GM06990 (cell line): ENCODE results near the gene RHOT1.
"Not testable (repeated sequence)": the region's sequence is repeated elsewhere in the genome, so short reads cannot be mapped to it uniquely, and the experiment has no call there.

Source experiments
- DNase-seq: peaks from one replicate; pipeline ENCODE4 v3.0.0-alpha.2; 2011; ENCODE audit not compliant: insufficient read length; ENCODE audit errors: extremely low read depth
- H3K27me3 ChIP-seq: replicated peaks from 2 replicates; pipeline ENCODE4 v1.6.0; 2011; ENCODE audit warnings: low read length; ENCODE audit not compliant: control insufficient read depth, insufficient read depth
- H3K36me3 ChIP-seq: 2 replicates; pipeline ENCODE4 v1.5.1; 2011; ENCODE audit warnings: low read length; ENCODE audit not compliant: control insufficient read depth, insufficient read depth
- H3K4me3 ChIP-seq: replicated peaks from 2 replicates; pipeline ENCODE4 v1.5.1; 2011; ENCODE audit warnings: low read depth, mild to moderate bottlenecking, control low read depth, low read length
- CTCF ChIP-seq: IDR thresholded peaks from 2 replicates; pipeline ENCODE4 v1.5.1; 2011; ENCODE audit warnings: low read length, control low read depth, mild to moderate bottlenecking, inconsistent platforms; ENCODE audit not compliant: insufficient read depth, poor library complexity, severe bottlenecking

RHOT1 gene

GRCh38 chr17:32258383-32259140, 116.3 kb downstream of the RHOT1 start:
- TF ChIP-seq CTCF: no peak
- Histone ChIP-seq H3K27me3 (peaks cover 3% of the 10 kb centered on the region; the same call in 1 of the 2 replicates), H3K4me3 (no peak overlapping the region), H3K36me3 (no peaks in the 10 kb centered on the region)
- no peak for DNase-seq

- Histone ChIP-seq H3K4me3 (no peak overlapping the region), H3K36me3 (no peaks in the 10 kb centered on the region), H3K27me3 (peaks cover 3% of the 10 kb centered on the region; the same call in 1 of the 2 replicates)
- TF ChIP-seq CTCF: no peak
- DNase-seq: no peak
Observed at GRCh38 chr17:32259586-32259985, 117.3 kb downstream of the RHOT1 start.

GRCh38 chr17:32261417-32261736, 119.1 kb downstream of the RHOT1 start:
- DNase-seq: no peak
- H3K36me3 ChIP-seq: no peaks in the 10 kb centered on the region
- H3K27me3 ChIP-seq: peaks cover 4% of the 10 kb centered on the region; the same call in 1 of the 2 replicates
- H3K4me3 ChIP-seq: no peak overlapping the region
- TF ChIP-seq CTCF: no peak

GRCh38 chr17:32261936-32262510, 119.7 kb downstream of the RHOT1 start:
- no peak overlapping the region for H3K4me3 ChIP-seq
- H3K36me3 ChIP-seq: no peaks in the 10 kb centered on the region
- no peak for DNase-seq
- no peak for TF ChIP-seq CTCF
- H3K27me3 ChIP-seq: peaks cover 4% of the 10 kb centered on the region; the same call in 1 of the 2 replicates

DNA sequence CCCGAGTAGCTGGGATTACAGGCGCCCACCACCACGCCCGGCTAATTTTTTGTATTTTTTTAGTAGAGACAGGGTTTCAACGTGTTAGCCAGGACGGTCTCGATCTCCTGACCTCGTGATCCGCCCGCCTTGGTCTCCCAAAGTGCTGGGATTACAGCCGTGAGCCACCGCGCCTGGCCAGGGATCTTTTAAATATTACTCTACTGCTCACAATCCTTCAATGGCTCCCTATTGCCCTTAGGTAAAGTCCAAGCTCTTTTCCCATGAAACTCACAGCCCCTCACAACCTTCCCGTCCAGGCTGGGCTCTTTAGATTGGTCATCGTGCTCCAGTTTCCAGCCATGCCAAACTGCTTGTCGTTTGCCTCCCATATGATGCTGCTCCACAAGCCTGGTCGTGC, 121.2 kb downstream of the RHOT1 start:
- H3K27me3 ChIP-seq: not testable (repeated sequence)

DNA sequence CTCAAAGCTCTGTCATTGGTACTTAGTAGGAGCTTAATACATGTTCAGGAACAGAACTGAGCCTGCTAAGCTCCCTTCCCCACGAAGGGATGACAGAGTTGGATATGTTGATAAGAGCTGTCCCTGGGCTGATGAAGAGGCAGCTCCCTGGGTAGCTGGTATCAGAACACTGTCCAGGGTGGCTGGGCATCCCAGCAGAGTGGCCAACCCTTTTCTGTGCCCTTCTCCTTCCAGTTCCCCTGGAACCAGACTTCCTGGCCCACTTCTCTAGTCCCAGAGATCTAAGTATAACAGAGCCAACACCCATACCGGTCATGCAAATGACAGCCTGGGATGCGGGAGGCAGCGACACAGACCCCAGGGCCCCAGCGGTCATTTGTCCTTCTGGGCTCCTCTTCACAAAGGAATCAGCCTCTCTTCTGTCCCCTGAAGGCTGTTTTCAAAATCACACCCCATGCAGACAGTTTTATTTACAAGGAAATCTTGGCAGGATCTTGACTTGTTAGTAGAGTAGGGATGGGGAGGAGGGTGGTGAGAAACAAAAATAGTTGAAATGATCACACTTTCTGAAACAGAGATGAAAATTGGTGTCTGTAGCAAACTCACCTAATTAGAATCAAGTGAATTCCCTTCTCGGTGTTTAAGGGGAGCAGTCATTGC, 122.0 kb downstream of the RHOT1 start:
- Histone ChIP-seq H3K27me3 (peaks cover 6% of the 10 kb centered on the region), H3K4me3 (no peak overlapping the region), H3K36me3 (no peaks in the 10 kb centered on the region)
- no peak for DNase-seq
- TF ChIP-seq CTCF: no peak

More for the DNA sequence above, 121.2 kb downstream of the RHOT1 start:
- not testable (repeated sequence) for H3K4me3 ChIP-seq, H3K36me3 ChIP-seq, DNase-seq
